Stimulated activated CD8-positive, alpha-beta memory T cell treated with anti-CD3 and anti-CD28 coated beads, Interleukin-12 subunit alpha, Interleukin-12 subunit beta, amount 100 ng/mL, for 4 hours (primary cell): Measurements from ENCODE around the gene TMEM217.

ENCODE experiments used
- DNase-seq: peaks from one replicate; pipeline ENCODE4 v3.0.0-alpha.2; 2020; ENCODE audit warnings: low read depth

TMEM217 gene

DNA sequence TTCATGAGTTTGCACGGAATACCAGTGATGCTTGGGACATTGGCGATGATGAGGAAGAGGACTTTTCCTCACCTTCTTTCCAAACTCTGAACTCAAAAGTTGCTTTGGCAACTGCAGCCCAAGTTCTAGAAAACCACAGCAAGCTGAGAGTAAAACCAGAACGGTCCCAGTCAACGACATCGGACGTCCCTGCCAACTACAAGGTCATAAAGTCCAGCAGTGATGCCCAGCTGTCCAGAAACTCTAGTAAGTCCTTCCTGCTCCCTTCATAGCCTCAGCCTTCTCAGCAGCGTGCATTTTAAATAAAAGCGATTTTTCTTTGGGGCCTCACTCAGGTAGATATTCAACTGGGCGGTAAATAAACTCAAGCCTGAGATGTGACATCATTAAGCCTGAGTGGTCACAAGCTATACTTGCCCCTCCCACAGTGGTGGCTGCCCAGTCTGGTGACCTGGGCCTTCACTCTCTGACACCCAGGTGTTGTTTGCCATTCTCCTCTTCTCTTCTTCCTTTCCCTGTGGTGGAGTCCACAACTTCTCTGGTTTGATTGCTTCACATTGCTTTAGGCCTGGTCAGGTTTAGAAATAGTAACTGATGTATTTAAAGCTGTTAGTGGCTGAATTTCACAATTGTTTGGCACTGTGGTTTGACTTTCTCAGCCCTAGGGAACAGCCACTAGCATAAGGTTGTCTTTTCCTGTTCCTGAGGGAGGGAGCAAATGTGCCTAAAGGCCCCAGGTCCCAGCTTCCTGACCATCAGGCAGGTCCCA is 21.6 kb upstream of the TMEM217 start:
- no peak for DNase-seq

DNA sequence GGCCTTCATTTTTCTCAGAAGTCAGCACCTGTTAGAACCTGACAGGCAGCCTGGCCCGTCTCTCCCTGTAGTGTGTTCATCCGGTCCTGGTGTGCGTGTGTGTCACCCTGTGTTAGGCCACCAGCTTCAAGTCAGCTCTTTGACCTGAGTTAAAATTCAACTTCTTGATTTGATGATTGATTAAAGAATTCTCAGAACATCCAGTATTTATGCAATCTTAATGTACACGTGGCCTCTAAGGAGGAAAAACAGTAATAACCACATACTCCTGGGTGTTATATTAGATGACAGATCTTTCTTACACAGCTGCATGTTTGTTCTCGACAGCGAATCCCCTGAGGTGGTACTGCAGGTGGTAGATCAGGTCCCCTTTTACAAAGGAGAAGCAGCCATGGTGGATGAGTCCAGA is 19.1 kb upstream of the TMEM217 start:
- DNase-seq: no peak

DNA sequence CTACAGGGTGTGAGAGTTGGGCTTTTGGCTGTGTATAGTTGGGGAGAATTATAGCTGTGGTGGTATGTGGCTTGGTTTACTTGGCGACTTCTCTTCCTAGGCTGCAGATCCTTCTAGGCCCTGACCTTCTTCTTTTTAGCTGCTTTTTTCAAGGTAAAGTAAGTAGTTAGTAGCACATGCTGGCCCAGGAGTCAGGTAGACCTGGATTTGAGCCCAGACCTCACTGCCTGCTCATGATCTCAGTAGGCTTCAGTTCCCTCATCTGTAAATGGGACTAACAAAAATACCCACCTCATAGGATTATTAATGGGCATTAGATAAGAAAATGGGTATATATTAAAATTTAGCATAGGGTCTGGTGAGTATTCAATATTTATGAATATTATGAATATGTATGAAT is 17.4 kb upstream of the TMEM217 start:
- no peak for DNase-seq

DNA sequence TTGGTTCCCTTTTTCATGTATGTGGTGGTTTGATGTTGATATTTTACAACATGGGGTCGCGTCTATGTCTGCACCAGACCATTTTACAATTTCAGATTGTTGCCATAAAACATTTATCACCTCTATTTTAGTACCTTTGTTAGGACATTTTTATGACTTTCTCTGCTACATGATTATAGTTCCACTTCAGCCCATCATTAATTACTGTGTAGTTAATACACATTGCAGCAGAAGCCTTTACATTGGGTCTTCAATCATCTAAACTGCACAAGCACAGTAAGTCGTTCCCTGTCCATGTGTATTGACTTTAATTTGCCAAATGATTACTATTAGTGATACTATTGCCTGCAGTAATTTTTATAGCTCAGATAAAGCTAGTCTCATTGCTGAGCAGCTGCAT is 15.7 kb upstream of the TMEM217 start:
- DNase-seq: no peak

GRCh38 chr6:37272834-37273566 is 15.1 kb upstream of the TMEM217 start:
- DNase-seq: no peak

GRCh38 chr6:37269105-37269504 is 11.2 kb upstream of the TMEM217 start:
- DNase-seq: no peak

DNA sequence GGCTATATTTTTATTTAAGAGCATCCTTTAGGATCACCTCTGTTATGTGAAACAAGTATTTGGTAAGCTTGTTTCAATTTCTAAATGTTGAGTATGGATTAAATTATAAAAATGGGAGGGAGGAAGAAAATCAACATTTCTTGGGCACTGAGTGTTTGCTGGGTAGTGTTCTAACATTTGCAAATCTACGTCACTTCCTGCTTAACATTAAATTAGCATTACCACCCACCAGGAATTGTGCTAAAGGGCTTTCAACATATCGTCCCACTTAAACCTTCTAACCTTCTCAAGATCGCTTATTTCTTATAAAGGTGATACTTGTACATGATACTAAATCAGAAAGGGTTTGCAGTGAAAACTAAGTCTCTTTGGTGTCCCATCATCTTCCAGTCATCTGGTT is 7.9 kb upstream of the TMEM217 start:
- no peak for DNase-seq

DNA sequence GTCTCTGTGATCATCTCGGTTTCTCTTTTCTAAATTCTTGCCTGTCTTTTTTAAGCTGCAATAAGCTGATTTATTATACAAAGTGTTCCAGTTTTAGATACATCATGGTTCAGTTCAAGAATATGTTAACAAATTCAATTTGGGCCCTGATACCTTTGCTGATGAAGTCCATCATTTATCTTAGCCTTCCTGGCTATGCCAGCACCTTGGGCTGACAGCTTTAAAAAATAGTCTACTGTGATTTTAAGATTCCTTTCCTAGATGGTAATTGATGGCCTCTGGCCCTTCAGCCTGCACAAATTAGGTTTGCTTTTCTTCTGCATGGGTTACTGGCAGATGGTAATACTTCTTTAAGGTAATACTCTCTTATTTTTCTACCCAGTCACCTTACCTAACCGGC is 7.1 kb upstream of the TMEM217 start:
- no peak for DNase-seq

- DNase-seq: no peak
Observed at GRCh38 chr6:37262446-37263026, 4.6 kb upstream of the TMEM217 start.

- no peak for DNase-seq
Observed at GRCh38 chr6:37261198-37261597, 3.3 kb upstream of the TMEM217 start.

- DNase-seq: no peak
Observed at GRCh38 chr6:37260444-37260843, 2.5 kb upstream of the TMEM217 start.

DNA sequence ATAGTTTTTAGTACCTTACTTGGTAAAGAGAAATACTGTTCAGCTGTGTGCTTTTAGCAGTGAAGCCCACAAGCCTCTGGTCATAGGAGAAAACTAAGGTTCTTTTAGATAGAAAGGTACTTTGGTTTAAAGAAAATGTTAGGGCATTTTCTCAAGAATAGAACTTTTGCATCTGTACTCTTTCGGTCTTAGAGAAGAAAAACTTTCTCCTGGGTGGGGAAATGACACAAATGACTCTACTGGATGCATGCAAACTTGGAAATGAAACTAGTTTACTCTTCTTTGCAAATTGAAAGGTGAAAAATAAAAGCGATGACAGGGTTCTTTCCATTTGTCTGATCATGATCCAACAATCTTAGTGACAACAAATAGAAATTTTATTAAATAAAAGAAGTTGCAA is 2.1 kb upstream of the TMEM217 start:
- DNase-seq: no peak

- no peak for DNase-seq
Observed at GRCh38 chr6:37259191-37259590, 1.2 kb upstream of the TMEM217 start.

DNA sequence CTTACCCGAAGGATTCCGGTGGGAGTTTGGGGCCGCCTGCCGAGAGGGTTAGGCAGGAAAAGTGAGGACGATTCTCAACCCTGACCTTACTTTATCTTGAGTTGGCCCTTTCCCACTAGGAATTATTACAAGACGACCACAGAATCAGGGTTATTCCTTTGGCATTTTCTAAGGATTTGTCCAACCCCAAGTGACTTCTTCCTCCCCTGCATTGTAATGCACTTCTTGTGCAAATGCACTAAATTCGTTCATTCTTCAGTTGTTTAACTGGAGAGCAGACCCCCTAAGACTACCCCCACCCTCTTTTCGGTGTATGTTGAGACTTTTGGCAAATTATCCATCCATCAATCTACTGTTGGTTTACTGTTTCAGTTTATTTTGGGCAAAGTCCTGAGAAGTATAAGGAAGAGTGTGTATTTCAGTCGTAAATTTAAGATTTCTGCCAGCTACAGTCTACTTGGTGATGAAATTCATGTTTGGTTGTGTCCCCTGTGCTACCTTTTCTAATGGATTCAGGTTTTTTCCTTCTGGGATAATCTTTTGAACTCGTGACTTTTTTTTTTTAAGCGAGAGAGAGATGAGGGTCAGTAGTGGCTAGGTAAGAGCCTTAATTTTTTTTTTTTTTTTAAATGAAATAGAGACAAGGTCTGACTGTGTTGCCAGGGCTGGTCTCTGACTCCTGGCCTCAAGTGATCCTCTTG is 611 bp upstream of the TMEM217 start:
- DNase-seq: no peak

DNA sequence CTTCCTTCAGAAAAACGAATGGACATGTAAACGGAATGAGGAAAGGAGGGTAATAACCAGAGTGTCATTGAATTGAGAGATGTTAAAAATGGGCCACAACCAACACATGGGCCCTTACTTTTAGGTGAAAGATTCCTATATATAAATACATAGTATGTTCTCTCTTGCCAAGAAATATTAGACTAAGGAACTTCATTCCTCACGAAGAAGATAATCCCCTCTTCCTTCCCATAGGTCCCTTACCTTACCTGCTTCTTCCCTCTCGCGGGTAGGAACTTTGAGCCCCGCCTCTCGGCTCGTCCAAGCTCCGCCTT is 667 bp downstream of the TMEM217 start:
- DNase-seq: no peak

DNA sequence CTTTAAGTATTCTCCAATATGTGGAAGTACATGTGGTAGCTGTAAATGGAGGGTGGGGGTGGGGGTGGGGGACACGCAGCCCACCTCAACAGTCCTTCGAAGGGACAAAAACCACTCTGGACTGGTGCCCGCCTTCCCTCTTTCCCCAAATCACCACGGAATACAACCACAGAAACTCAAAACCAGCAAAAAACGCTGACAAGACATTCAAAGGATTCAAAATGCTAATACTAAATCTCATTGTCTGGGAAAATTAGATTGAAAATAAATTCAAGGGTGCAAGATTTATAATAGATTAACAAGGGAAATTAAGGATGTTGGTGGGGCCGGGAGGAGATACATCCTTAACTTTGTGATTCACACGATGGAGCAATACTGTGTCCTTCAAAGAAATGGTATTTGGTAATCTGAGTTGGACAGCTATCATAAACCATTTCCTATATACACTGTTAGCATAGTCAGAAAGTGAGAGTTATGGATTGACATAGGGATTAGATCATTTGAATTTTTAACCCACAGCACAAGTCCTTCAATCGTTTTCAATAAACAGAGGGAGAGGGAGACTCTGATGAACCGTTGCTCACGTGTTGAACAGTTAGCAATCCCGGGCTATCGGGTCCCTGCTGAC is 1.1 kb downstream of the TMEM217 start:
- DNase-seq: no peak

- no peak for DNase-seq
Observed at GRCh38 chr6:37254881-37255280, 3.1 kb downstream of the TMEM217 start.

DNA sequence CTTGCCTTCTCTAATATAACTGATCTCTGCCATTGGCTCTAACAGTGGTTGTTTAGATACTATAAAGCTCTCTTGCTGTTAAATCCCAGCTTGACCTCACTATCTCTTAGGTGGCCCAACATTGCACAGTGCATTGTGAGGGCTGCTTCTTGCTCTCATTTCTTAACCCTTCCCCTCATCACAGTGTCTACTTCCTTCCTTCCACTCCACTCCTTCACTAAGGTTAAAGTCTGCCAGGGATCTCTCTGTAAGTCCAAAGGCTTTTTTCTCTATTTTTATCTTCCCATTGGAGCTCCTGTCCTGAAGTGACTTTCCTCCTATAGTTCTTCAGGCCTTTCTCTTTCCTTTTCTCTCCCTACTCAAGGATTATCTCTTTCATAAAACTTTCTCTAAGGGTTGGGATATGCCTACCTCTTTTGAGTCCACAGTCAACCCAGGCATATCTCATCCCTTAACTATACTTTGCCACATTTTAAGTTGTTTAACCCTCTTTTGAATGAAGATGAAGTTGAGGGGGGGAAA is 4.4 kb downstream of the TMEM217 start:
- no peak for DNase-seq

DNA sequence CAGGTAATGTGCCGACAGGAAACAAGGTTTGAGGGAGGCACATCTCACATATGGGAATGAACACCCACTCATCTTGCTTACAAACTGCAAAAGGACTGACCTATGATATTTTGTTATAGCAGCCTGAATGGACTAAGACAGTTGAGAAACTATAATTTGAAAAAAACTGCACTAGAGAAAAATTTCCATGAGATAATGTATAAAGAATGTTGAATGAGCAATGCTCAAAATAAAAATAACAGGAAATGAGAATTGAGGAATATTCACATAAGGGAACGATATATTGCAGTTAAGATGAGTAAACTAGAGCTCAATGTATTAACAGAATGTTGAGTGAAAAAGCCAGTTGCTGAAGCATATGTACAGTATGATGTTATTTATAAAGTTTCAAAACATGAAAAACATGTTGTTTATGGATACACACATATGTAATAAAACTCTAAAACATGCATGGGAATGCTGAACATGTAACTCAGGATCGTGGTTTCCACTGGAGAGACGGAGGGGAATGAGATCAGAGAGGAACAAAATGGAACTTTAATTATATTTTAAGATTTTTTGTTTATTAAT is 6.6 kb downstream of the TMEM217 start:
- DNase-seq: no peak

- DNase-seq: no peak
Observed at GRCh38 chr6:37244430-37245310, 13.3 kb downstream of the TMEM217 start.
